OCI-LY1 (cell line): Measurements from ENCODE around the gene NEAT1.

ENCODE experiments used
- H2AFZ ChIP-seq: fragments of 200-600 bp; sonication (generic), shearing (Covaris generic); 2 replicates; pipeline ENCODE4 v1.6.0; 2014; ENCODE audit warnings: antibody characterized with exemption, mild to moderate bottlenecking, low read length
- H3F3A ChIP-seq: fragments of 200-600 bp; sonication (generic), shearing (Covaris generic); 2 replicates; pipeline ENCODE4 v1.6.0; 2014; ENCODE audit warnings: mild to moderate bottlenecking, antibody characterized with exemption, low read length, moderate library complexity; ENCODE audit not compliant: insufficient read depth
- H3K27ac ChIP-seq: fragments of 200-600 bp; sonication (generic); 2 replicates; pipeline ENCODE4 v1.5.1; 2014; ENCODE audit warnings: low read length, mixed run types, mild to moderate bottlenecking, low read depth; ENCODE audit not compliant: poor library complexity, severe bottlenecking
- H3K27me3 ChIP-seq: fragments of 200-600 bp; sonication (generic); 2 replicates; pipeline ENCODE4 v1.6.0; 2014; ENCODE audit warnings: antibody characterized with exemption, mild to moderate bottlenecking, low read length, moderate library complexity; ENCODE audit not compliant: insufficient read depth
- H3K36me3 ChIP-seq: fragments of 200-600 bp; sonication (generic); 2 replicates; pipeline ENCODE4 v1.6.1; 2014; ENCODE audit warnings: mild to moderate bottlenecking, antibody characterized with exemption, low read length, moderate library complexity, mixed read lengths; ENCODE audit not compliant: insufficient read depth
- H3K4me1 ChIP-seq: fragments of 200-600 bp; sonication (generic); 2 replicates; pipeline ENCODE4 v1.5.1; 2014; ENCODE audit warnings: mild to moderate bottlenecking, low read length, moderate library complexity; ENCODE audit not compliant: insufficient read depth, severe bottlenecking
- H3K4me2 ChIP-seq: fragments of 200-600 bp; sonication (generic), shearing (Covaris generic); 2 replicates; pipeline ENCODE4 v1.6.1; 2014; ENCODE audit warnings: low read length
- H3K4me3 ChIP-seq: fragments of 200-600 bp; sonication (generic); 2 replicates; pipeline ENCODE4 v1.5.1; 2014; ENCODE audit warnings: low read length, low read depth, mild to moderate bottlenecking, mixed read lengths; ENCODE audit not compliant: poor library complexity, severe bottlenecking
- H3K79me2 ChIP-seq: fragments of 200-600 bp; shearing (Covaris generic); 2 replicates; pipeline ENCODE4 v1.6.1; 2016; ENCODE audit warnings: mixed run types, low read length, mixed read lengths; ENCODE audit not compliant: insufficient read depth
- H3K9ac ChIP-seq: fragments of 200-600 bp; sonication (generic), shearing (Covaris generic); 2 replicates; pipeline ENCODE4 v1.6.1; 2014; ENCODE audit warnings: mild to moderate bottlenecking, low read length, mixed read lengths
- H3K9me2 ChIP-seq: fragments of 200-600 bp; sonication (generic), shearing (Covaris generic); 2 replicates; pipeline ENCODE4 v1.6.1; 2014; ENCODE audit warnings: low read depth, mild to moderate bottlenecking, low read length, mixed read lengths
- H3K9me3 ChIP-seq: fragments of 200-600 bp; shearing (Covaris generic); 2 replicates; pipeline ENCODE4 v1.6.1; 2014; ENCODE audit warnings: low read length, mixed read lengths
- H4K20me1 ChIP-seq: fragments of 200-600 bp; sonication (generic), shearing (Covaris generic); 2 replicates; pipeline ENCODE4 v1.6.0; 2016; ENCODE audit warnings: mild to moderate bottlenecking, low read length; ENCODE audit not compliant: insufficient read depth
- CTCF ChIP-seq: fragments of 200-600 bp; sonication (generic), shearing (Covaris generic); IDR thresholded peaks from 2 replicates; pipeline ENCODE4 v1.5.1; 2017; ENCODE audit warnings: mild to moderate bottlenecking, antibody characterized with exemption, low read length, moderate library complexity, mixed read lengths
- EZH2 ChIP-seq: fragments of 200-600 bp; sonication (generic), shearing (Covaris generic); IDR thresholded peaks from 2 replicates; pipeline ENCODE4 v1.8.0; 2017; ENCODE audit warnings: borderline replicate concordance, mixed run types, mild to moderate bottlenecking, antibody characterized with exemption, low read length, moderate library complexity, mixed read lengths

NEAT1 gene

GRCh38 chr11:65401073-65401802 lies 21.4 kb upstream of the NEAT1 start:
- H3F3A ChIP-seq: peaks cover 11% of the 10 kb centered on the region
- H3K9ac ChIP-seq: no peak overlapping the region
- no peak overlapping the region for H2AFZ ChIP-seq
- peaks cover 20% of the 10 kb centered on the region for H3K4me1 ChIP-seq
- no peak overlapping the region for H3K4me3 ChIP-seq
- TF ChIP-seq EZH2: no peak
- TF ChIP-seq CTCF: 0 out of 2 replicates have a peak, but pooled peaks have one; percentile 5
- H3K79me2 ChIP-seq: no peaks in the 10 kb centered on the region
- peaks cover 73% of the 10 kb centered on the region for H3K36me3 ChIP-seq
- H3K9me3 ChIP-seq: no peaks in the 10 kb centered on the region
- H3K9me2 ChIP-seq: no peaks in the 10 kb centered on the region
- H3K27me3 ChIP-seq: no peaks in the 10 kb centered on the region
- no peak overlapping the region for H3K4me2 ChIP-seq
- H4K20me1 ChIP-seq: no peaks in the 10 kb centered on the region
- H3K27ac ChIP-seq: peak overlapping the region; percentile 32

GRCh38 chr11:65401803-65402248 lies 20.8 kb upstream of the NEAT1 start:
- Histone ChIP-seq H3K36me3 (peaks cover 73% of the 10 kb centered on the region), H3K9me3 (no peaks in the 10 kb centered on the region), H3K79me2 (no peaks in the 10 kb centered on the region), H3K4me2 (no peak overlapping the region), H3F3A (peaks cover 11% of the 10 kb centered on the region), H3K4me1 (peaks cover 20% of the 10 kb centered on the region), H3K4me3 (no peak overlapping the region), H3K27ac (peak overlapping the region; percentile 95), H4K20me1 (no peaks in the 10 kb centered on the region), H3K9ac (no peak overlapping the region), H3K27me3 (no peaks in the 10 kb centered on the region), H2AFZ (no peak overlapping the region), H3K9me2 (no peaks in the 10 kb centered on the region)
- TF ChIP-seq EZH2 (no peak), CTCF (no peak)

- Histone ChIP-seq H3K79me2 (no peaks in the 10 kb centered on the region), H3K9me2 (no peaks in the 10 kb centered on the region), H3K36me3 (peaks cover 71% of the 10 kb centered on the region)
Measured at GRCh38 chr11:65402790-65403189, 19.8 kb upstream of the NEAT1 start.

More at GRCh38 chr11:65402790-65403189, 19.8 kb upstream of the NEAT1 start:
- Histone ChIP-seq H3K4me3 (no peak overlapping the region), H3K4me1 (peaks cover 26% of the 10 kb centered on the region), H3K9ac (no peak overlapping the region), H3F3A (peaks cover 11% of the 10 kb centered on the region), H3K9me3 (no peaks in the 10 kb centered on the region), H3K27ac (peak overlapping the region; percentile 95), H2AFZ (no peak overlapping the region), H4K20me1 (no peaks in the 10 kb centered on the region), H3K4me2 (no peak overlapping the region), H3K27me3 (no peaks in the 10 kb centered on the region)
- TF ChIP-seq CTCF (no peak), EZH2 (no peak)
